GM13977 (cell line): ENCODE data around the gene EDIL3.

Experiments used
- DNase-seq: peaks from one replicate; pipeline ENCODE4 v3.0.0; 2012; ENCODE audit warnings: low spot score
- CTCF ChIP-seq: IDR thresholded peaks from 2 replicates; pipeline ENCODE4 v1.5.1; 2012; ENCODE audit warnings: mild to moderate bottlenecking, control low read depth; ENCODE audit not compliant: insufficient read depth; ENCODE audit errors: extremely low read depth, missing control alignments
- in situ Hi-C: fragments of 300-500 bp; cut with MboI; formaldehyde crosslinking; loops from one replicate; pipeline ENCODE4 v1.12.0; 2022; ENCODE audit warnings: low sequenced_read_pairs, low pct_unique_long_range_greater_than_20kb, mixed read lengths, inconsistent platforms; ENCODE audit not compliant: unreplicated experiment

Gene EDIL3

GRCh38 chr5:84419742-84420141 is 35.1 kb upstream of the EDIL3 start:
- no peak for TF ChIP-seq CTCF
- in situ Hi-C loops: no loop called here

GRCh38 chr5:84411832-84412605 is 27.3 kb upstream of the EDIL3 start:
- in situ Hi-C loops: no loop called here
- no peak for TF ChIP-seq CTCF

More at GRCh38 chr5:84419742-84420141, 35.1 kb upstream of the EDIL3 start:
- no peak for DNase-seq

GRCh38 chr5:84406111-84406510 is 21.4 kb upstream of the EDIL3 start:
- no peak for DNase-seq
- TF ChIP-seq CTCF: no peak

More at GRCh38 chr5:84411832-84412605, 27.3 kb upstream of the EDIL3 start:
- no peak for DNase-seq

GRCh38 chr5:84403773-84404172 is 19.1 kb upstream of the EDIL3 start:
- in situ Hi-C loops: no loop called here
- TF ChIP-seq CTCF: no peak
- no peak for DNase-seq

More at GRCh38 chr5:84406111-84406510, 21.4 kb upstream of the EDIL3 start:
- in situ Hi-C loops: no loop called here

GRCh38 chr5:84397385-84397784 is 12.7 kb upstream of the EDIL3 start:
- TF ChIP-seq CTCF: no peak
- in situ Hi-C loops: no loop called here
- no peak for DNase-seq

GRCh38 chr5:84393969-84394368 is 9.3 kb upstream of the EDIL3 start:
- in situ Hi-C loops: no loop called here
- no peak for DNase-seq
- no peak for TF ChIP-seq CTCF
